Daoy (cell line): ENCODE measurements around the gene NSUN2. TPM values are rescaled to one million over a fixed set of nuclear protein-coding genes. Genes with fewer than 3 reads are reported as not detected.
"Not testable (repeated sequence)": the region's sequence is repeated elsewhere in the genome, so short reads cannot be mapped to it uniquely, and the experiment has no call there.

Experiments
- DNase-seq: peaks from one replicate; pipeline ENCODE4 v3.0.0-alpha.2; 2015; ENCODE audit warnings: low read depth
- total RNA-seq: library from RNA; depleted of rRNA; stranded (reverse); fragments of >200 nt; shearing (Covaris generic); gene quantifications from 2 replicates; pipeline ENCODE4 v1.2.3, GENCODE V29; 2014

Gene NSUN2
- total RNA-seq, 1 experiment from 2014 or later, result 54.5 TPM

DNA sequence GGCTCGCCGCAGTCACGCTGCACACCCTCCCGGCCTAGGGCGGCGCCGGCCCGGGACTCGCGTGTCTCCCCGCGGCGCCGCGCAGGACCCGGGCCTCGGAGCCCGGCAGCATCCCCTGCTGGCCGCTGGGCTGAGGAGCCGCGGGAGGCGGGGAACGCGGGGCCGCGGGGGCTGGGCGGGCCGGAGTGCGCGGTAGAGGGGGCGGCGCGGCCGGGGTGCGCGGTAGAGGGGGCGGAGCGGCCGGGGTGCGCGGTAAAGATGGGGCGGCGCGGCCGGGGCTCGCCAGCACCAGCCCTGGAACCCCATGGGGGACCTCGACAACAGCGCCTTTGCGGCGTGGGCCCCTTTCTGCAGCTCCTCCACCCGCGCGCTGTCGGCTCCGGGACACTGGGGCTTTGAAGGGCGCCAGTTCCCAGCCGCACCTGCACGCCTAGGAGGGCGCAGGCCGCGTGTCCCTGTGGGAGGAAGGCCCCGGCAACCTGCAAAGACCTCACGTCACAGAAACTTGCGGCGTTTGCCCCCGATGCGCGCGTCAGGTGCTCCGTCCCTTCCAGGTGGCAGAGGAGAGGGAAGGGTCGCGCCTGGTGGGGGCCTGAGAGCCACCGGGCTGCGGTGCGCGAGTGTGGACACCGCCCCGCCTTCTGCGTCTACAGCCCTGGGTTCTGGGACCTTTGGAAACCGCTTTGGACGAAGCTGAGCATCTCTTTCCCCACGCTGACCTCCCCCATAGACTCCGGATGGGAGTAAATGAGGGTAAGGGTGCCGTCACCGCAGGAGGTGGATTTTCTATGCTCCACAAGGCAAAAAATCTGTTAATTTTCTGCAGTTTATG, 49.6 kb downstream of the NSUN2 start:
- peak; percentile 49 for DNase-seq

DNA sequence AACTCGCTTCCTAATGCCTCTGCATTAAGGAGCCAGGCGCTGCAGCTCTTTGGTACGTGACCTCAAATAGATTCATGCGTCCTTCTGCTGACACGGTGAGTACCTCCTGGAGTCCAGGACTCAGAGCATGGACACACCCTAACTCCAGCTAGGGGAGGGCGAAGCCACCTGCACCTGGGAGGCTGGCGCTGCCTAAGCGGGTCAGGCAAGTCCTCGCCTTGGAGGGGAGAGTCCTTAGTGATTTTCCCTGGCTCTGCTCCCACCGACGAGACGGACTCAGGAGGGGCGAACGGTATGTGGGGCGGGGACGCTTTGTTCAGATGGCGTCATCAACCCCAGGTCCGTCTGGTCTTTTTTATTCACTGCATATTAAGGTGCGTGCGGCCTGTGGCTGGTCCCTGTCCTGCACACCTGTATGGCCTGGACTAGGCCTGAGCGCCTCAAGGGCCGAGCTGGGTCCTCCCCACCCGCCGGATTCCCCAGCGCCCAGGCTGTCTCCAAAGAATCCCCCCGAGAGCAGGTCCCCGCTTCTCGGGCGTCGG, 50.3 kb downstream of the NSUN2 start:
- no peak for DNase-seq

DNA sequence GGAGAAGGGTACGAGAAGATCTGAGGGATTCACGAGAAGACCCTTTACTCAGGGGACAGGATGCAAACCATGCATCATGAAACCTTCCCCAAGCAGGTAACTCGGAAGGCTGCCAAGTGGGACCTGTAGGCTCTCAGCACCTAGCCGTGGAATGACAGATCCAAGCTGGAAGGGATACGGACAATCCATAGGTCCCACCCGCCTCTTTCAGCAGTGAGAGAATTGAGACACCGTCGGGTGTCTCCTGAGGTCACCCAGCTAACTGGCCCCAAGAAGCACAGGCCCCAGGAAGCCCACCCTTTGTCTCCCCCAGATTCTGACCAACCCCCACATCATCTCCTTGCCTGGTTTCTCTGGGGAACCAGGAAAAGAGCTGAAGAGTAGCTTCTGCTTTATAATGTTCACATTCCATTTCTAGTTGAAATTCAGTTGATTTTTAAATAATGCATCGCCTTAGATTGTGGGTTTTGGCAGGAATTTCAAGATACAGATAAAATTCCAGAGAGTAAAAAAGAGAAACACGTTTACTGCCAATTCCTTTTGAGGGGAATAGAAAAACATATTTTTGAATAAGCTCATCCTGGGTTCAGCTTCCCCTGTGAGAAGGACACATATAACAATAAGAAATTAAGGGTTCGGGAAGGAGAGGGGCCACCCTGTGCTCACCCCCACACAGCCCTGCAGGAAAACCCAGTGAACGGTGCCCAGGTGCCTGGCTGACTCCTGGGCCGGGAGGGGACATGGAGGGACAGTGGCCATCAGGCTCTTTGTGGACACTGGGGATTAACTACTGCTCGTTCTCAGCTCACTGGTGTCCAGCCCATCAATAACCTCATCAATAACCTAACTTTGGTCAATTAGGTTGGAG, 51.1 kb downstream of the NSUN2 start:
- no peak for DNase-seq

DNA sequence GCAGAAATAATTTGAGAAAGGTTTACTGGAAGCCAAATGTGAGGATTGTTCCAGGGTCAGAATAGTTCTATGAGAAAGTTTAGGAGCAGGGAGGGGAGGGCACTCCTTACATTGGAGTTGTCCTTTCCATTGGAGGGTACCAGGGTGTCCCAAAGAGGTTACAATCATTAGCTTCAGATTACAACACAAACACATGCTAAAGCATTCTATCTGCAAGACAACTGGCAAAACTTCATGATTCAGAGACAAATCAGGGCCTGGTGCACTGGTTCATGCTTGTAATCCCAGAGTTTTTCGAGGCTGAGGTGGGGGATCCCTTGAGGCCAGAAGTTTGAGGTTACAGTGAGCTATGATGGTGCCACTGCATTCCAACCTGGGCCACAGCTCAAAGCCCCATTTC, 51.8 kb downstream of the NSUN2 start:
- no peak for DNase-seq

DNA sequence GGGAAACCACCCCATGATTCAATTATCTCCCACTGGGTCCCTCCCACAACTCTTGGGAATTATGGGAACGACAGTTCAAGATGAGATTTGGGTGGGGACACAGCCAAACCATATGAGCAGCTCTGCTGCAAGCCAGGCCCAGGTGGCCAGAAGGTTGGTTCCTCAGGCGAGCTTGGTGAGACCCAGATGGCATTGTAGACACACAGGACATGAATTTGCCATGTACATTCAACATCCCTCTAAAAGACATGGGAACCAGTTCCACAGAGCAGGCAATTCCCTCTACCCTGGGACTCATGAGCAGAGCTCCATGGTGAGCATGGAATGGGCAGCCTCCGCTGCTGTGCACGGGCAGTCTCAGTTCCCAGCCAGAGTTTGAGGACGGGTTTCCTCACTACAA, 53.3 kb downstream of the NSUN2 start:
- DNase-seq, result no peak

DNA sequence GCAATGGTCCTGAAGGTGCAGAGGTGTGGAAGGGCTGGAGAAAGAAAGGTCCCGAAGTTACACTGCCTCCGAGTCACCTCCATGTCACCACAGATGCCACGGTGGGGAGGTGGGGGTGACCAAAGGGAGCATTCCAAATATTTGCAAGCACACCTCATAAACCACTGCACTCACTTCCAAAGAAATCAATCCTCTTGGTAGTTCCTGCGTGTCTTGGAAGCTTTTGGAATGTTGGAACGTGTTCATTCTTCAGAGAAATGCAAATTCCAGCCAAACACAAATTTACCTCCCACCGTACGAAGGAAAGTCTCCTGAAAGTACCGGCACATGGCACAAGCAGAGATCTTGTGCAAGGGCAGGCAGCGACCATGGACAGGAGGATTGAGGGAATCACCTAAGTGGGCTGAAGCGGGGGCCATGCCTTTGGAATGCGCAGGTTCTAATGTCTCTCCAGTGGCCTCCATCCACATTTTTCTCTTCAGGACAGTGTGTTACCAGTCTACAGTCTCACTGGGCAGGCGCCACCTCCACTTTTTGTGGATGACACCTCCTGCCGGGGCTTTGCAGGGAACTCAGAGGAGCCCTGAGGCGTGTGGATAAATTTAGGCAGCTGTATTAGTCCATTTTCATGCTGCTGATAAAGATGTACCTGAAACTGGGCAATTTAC, 54.0 kb downstream of the NSUN2 start:
- no peak for DNase-seq

DNA sequence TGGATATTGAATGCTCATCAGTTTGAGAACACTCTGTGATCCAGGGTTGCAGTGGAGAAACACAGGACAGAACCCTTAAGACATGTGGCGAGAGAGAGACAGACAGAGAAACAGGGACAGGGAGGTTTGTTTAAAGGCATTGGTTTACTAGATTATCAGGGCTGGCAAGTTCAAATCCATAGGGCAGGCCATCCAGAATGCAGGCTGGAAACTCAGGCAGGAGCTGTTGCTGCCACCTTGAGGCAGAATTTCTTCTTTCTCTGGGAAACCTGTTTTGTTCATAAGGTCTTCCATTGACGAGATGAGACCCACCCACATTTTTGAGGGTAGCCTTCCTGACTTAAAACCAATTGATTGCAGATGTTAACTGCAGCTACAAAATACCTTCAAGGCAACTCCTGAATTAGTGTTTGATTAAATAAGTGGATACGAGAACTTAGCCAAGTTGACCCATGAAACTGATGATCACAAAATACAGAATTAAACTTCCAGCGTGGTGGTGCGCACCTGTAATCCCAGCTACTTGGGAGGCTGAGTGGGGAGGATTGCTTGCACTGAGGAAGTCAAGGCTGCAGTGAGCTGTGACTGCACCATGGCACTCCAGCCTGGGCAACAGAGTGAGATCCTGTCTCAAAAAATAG, 55.9 kb downstream of the NSUN2 start:
- peak; percentile 56 for DNase-seq

DNA sequence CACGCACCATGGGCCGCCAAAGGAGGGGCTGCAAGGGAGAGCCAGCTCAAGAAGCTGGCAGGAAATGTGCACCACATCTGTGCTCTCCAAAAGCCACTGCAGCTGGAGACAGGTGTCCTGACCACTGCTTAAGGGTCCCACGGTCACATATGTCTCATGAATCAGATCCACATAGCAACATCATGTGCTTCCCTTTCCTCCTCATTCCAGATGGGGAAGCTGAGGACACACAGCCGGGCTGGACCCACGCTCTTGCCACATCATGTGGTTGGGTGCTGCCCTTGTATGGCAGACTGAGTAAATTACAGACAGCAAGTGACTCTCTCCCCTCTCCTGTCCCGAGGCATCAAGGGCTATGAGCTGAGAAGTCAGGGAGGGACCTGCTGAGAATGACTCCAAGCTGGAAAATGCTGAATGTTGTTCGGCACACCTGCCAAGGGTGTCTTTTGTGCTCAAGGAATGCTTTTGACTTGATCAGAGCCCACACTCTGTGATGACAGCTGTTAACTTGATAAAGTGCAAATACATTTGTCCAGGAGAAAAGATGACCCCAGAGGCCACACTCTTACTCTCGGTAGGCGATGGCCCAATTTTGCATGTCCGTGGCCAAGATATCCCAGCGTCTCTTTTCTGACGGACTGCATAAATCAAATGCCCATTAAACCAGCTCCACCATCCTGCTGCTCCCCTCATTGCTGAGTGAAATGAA, 58.2 kb downstream of the NSUN2 start:
- DNase-seq, result no peak

DNA sequence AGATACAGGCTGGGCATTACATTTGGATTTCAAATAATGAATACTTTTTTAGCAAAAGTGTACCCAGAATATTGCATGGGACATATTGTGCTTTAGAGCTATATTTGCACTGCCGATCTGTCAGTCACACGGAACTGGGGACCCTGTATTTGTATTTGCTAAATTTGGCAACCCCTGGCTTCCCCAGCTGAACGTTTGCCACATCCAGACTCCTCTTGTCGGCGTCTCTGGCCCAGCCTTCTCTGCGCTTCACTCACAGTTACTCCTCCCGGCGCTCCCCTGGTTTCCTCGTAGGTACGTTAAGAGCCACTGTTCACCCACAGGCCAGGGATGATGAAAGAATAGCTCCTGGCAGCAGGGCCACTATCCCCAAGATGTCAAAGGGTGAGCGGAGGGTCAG, 58.7 kb downstream of the NSUN2 start:
- DNase-seq, result no peak

DNA sequence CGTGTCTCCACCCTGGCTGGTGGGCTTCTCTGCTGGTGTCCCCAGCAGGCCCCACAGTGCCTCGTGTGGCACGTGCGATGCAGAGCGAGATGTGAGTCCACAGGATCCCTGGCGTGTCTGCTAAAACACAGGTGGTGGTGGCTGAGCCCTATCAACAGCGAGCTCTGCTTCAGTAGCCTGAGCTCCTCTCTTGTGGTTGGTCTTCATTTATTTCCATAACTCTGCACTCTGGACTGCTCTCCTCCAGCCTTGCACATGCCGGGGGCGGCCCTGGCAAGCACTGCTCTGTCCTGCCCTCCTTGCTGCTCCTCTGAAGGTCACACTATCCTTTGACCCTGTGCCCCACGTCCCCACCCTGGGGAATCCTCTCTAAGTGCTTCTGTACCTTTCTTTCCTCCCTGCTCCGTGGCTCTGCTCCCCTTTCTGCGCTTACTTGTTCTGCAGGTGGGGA, 59.2 kb downstream of the NSUN2 start:
- no peak for DNase-seq

DNA sequence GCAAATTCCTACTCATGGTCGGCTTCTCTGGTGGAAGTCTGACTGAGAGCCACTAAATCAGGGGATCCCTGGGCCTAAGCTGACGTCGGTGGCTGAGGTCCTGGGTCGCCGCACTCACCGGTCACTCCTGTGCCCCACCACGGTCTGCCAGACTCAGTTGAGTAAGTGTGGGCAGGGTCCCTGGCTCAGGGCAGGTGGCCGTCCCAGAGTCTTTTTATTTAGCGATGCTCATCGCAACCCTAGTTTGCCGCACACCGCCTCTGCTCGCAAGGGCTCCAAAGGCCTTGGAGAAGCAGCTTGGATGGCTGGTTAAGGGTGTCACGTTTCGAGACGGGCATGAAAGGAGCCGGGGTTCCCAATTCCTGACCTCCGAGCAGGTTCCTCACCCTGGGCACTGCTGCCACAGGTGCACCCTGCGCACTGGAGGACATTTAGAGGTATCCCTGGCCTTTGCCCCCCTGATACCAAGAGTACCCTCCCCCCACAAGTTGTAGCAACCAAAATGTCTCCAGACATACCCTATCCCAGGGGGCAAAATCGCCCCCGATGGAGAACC, 59.9 kb downstream of the NSUN2 start:
- no peak for DNase-seq

DNA sequence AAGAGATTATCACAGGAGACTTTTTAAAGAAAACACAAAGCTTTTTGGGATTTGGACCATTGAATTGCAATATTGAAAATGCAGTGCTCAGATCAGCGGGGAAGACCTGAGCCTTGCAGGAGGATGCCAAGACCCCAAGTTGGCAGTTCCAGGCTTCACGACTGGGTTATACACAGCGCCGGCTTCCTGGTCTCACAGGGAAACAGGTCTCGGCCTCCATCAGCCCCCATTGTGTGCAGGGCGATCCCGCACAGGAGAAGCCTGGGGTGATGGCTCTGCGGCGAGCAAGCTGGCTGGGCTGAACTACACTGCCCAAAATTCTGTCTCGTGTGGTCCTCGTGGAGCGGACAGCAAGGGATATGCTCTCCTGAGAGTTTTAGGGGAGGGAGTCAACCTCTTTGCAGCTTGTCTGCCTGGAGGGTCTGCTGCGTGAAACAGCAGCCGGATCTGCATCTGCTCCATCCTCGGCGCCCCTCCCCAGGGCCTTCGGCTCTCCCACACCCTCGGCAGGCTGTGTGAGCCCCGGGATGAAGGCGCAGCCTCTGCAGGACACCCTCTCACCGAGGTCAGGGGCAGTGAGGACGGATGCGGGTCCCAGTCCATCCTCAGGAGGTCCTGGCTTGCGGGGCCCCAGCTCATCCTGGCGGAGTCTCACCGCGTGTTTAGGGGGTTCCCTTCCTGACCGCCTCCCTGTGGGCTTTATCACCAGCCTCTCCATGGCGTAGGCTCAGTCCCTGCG, 60.6 kb downstream of the NSUN2 start:
- DNase-seq, result no peak

DNA sequence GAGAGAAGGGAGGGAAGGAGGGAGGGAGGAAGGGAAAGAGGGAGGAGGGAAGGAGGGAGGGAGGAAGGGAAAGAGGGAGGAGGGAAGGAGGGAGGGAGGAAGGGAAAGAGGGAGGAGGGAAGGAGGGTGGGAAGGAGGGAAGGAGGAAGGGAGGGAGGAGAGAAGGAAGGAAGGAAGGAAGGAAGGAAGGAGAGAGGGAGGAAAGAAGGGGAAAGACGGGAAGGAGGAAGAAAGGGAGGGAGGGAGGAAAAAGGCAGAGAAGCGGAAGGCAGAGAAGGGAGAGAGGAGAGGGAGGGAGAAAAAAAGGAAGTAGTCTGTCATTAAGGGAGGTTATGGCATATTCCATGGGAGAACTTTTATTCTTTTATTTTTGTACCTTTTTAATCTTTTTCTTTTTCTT, 61.2 kb downstream of the NSUN2 start:
- DNase-seq, result not testable (repeated sequence)

DNA sequence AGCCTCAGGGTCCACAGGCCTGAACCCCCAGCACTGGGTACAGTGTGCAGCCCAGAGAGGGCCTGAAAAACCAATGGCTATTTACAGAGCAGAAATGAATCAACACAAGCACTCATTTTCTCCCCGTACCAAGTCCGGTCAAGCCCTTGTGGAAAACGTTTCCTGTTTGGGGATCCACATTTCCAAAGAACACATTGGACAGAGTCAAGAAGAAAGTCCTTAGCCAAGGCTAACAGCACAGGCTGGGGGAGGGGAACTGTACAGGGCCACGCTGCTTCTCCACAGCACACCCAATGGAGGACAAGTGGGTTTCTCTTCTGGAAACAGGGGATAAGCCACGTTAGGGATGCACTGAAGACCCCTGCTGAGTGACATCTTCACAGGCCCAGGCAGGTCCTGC, 62.3 kb downstream of the NSUN2 start:
- no peak for DNase-seq

DNA sequence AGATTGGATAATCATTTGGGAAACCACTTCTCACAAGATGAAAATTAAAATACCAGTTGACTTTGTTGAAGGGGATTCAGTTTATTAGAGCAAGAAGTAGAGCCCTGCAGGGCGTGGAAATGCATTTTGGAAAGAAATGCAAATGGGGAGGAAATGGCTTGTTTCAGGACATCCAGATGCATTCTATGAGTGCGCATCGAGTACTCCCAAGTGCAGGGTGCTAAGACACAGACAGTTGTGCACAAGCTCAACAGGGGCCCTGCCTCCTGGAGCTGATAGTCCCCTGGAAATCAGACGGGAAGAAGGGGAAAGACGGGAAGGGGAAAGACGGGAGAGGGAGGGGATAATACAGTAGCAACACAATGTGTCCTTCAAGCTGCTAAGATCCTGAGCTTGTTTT, 64.0 kb downstream of the NSUN2 start:
- no peak for DNase-seq

DNA sequence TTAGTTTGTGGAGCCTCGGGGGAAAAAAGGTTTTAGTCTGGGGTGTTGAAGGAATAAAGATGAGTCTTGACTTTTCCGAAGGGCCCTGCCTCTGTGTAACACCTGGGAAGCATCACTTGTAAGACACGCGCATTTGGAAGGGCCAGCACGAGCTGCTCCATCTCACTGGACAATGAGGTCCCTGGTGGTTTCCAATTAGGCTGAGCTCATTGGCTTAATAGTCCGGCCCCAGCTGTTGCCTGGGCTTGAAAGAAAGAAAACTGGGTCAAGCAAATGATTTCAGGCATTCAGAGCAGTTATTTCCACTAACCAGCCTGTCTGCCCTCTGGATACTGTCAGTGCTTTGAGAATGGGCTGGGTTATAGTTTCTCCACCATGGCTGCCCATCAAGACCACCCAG, 64.5 kb downstream of the NSUN2 start:
- DNase-seq, result no peak

DNA sequence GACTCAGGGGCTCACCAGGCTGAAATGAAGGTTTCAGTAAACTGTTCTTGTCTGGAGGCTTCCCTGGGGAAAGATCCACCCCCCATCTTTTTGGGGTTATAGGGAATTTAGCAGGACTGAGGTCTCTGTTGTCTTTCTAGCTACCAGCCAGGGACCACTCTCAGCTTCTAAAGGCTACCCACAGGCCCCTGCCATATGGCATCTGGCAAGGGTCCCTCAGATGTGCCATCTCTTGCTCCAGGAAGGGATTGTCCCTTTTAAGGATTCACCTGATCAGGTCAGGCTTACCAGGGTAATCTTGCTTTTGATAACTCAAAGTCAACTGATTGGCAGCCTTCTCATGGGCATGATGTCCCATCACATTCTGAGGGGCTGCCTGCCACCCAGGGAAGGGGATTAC, 65.0 kb downstream of the NSUN2 start:
- no peak for DNase-seq

DNA sequence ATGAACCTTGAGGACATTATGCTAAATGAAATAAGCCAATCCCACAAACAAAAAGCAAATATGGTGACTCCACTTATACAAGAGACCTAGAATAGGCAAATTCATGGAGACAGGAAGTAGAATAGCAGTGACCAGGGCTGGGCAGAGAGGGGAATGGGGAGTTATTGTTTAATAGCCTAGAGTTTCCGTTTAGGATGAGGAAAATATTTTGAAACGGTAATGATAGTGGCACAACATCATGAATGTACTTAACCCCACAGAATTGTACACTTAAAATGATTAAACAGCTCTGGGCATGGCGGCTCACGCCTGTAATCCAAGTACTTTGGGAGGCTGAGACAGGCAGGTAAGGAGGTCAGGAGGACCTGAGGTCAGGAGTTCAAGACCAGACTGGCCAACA, 65.8 kb downstream of the NSUN2 start:
- no peak for DNase-seq

DNA sequence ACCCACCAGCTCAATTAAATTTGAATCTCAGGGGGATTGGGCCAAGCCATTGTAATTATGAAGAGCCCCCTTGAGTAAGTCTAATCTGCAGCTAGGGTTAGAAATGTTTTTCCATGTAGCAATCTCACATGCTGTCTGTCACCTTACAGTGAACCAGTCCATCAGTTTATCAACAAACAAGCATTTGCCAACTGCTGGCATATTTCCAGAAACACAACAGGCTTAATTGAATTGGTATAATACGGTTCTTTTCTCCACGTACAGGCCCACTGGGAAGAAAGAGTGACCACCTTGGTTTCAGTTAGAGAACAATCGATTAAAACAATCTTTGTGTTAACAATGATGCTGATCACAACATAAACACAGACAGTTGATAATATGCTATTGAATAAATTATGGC, 67.4 kb downstream of the NSUN2 start:
- no peak for DNase-seq
